Measurements from ENCODE around the gene USP35. TPM values are rescaled to one million over a fixed set of nuclear protein-coding genes. Genes with fewer than 3 reads are reported as not detected.
A peak's percentile ranks its signal among the peaks of the same experiment; 100 is the strongest.

The USP35 gene
- total RNA-seq: 10 to 100 TPM; 10.5 to 16.6 (median 12.1) TPM
- 7.5 TPM for polyA plus RNA-seq
- long read RNA-seq, donor 1, full-length matches to known transcripts: 1 of 9 reads
- long read RNA-seq, donor 1, partial matches to known transcripts: 7 of 9 reads
- long read RNA-seq, donor 1, other reads (novel, unspliced or antisense): 1 of 9 reads
- long read RNA-seq, donor 2, full-length matches to known transcripts: 1 of 4 reads
- long read RNA-seq, donor 2, partial matches to known transcripts: 1 of 4 reads
- long read RNA-seq, donor 2, other reads (novel, unspliced or antisense): 2 of 4 reads
- long read RNA-seq, donor 3, full-length matches to known transcripts: 4 of 12 reads
- long read RNA-seq, donor 3, partial matches to known transcripts: 5 of 12 reads
- long read RNA-seq, donor 3, other reads (novel, unspliced or antisense): 3 of 12 reads
- long read RNA-seq, donor 4, partial matches to known transcripts: 2 of 4 reads
- long read RNA-seq, donor 4, other reads (novel, unspliced or antisense): 2 of 4 reads

DNA sequence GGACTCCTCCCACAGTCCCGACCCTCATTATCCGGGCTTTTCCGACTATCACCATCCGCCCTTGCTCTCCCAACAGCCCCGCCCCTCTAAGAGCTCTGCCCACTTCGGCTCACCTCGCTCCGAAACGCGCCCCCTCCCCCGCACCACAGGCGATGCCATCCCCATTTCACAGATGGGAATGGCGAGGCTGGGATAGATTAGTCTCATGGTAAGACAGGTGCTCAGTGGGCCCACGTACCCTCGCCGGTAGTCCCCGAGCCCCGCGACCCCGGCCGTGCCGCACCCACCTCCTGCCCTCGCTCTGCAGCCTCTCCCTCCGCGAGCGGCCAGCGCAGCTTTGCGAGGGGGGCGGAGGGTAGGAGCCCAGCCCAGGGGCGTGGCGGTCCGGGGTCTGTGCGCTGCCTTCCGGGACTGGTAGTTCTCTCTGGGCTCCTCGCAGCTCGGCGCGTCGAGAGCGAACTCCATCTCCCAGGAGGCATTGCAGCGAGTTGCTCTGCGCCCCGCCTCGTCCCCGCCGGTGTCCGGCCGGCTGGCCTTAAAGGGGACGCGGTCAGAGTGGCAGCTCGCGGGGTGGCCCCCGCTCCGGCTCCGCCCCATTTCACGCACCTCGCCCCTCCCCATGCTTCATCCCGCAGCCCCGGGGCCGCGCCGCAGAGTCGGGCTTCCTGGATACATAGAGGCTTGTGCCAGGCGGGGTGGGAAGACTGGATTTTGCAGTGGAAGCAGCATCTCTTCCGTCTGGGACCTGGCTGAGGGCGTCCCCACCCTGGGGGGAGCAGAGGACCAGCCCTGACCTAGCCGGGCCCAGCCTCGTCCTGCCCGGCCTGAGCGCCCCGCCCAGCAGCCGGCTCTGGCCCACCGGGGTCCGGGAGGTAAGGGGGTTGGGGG lies at the start of gene USP35, which contains the start of gene KCTD21:
TSS of gene USP35 (plus strand) at position 634 of the 888 bp plus-strand sequence. CDS start 7,327 bp downstream, outside the sequence.
TSS of gene KCTD21 (minus strand) at position 341 of the 888 bp plus-strand sequence. CDS start 14,072 bp downstream, outside the sequence.
- WGBS: under 1% methylated on average over 74 of the region's 74 CpGs
- DNase-seq (peak; percentile 98 to 99 (median 99)), ATAC-seq (peak; percentile 97 to 98)
- Histone ChIP-seq H3K9me3 (ENCODE audit: control insufficient read depth, low read length) (no peaks in the 10 kb centered on the region), H3K4me1 (ENCODE audit: control insufficient read depth, insufficient read depth, low read length) (peaks cover 9% of the 10 kb centered on the region), H3K27me3 (ENCODE audit: control insufficient read depth, insufficient read depth) (no peaks in the 10 kb centered on the region), H3K27ac (ENCODE audit: low read length) (peak within 1 kb of the TSS; percentile 90), H3K4me3 (ENCODE audit: low read length) (peak within 1 kb of the TSS; percentile 84)
- intact Hi-C loops (cut with DNase I): no loop called here

- Histone ChIP-seq H3K27ac (ENCODE audit: low read length) (peak within 1 kb of the TSS; percentile 76), H3K4me1 (ENCODE audit: control insufficient read depth, insufficient read depth, low read length) (peaks cover 2% of the 10 kb centered on the region), H3K27me3 (ENCODE audit: control insufficient read depth, insufficient read depth) (no peaks in the 10 kb centered on the region), H3K9me3 (ENCODE audit: control insufficient read depth, low read length) (no peaks in the 10 kb centered on the region), H3K4me3 (ENCODE audit: low read length) (peak within 1 kb of the TSS; percentile 88)
- intact Hi-C loops (cut with DNase I): loop anchor here in 2 of 4 donors (10.0 kb wide), 2 partner anchors 275 to 425 kb away; partner anchors contain the start of gene GAB2 (in 1 of the 2)
- peak; percentile 99 for ATAC-seq
- peak; percentile 96 to 99 (median 99) for DNase-seq
- 3% methylated on average over 52 of the region's 52 CpGs for WGBS
Observed at GRCh38 chr11:78139422-78140391, 49.0 kb upstream of the USP35 start, which contains the start of gene ALG8. Gene ALG8 (minus strand): TSS chr11:78139626. CDS start chr11:78139588, 38 bp downstream.

GRCh38 chr11:78140392-78141077 lies 48.2 kb upstream of the USP35 start:
- intact Hi-C loops (cut with DNase I): loop anchor here in 2 of 4 donors (10.0 kb wide), 2 partner anchors 274 to 424 kb away; partner anchors contain the start of gene GAB2 (in 1 of the 2)
- H3K4me3 ChIP-seq (ENCODE audit: low read length): peak overlapping the region; percentile 88
- ATAC-seq (no peak), DNase-seq (no peak)
- H3K9me3 ChIP-seq (ENCODE audit: control insufficient read depth, low read length): no peaks in the 10 kb centered on the region
- H3K27ac ChIP-seq (ENCODE audit: low read length): no peak overlapping the region
- no peaks in the 10 kb centered on the region for H3K27me3 ChIP-seq (ENCODE audit: control insufficient read depth, insufficient read depth)
- WGBS: 77% methylated on average over 17 of the region's 17 CpGs
- H3K4me1 ChIP-seq (ENCODE audit: control insufficient read depth, insufficient read depth, low read length): peaks cover 2% of the 10 kb centered on the region

- ATAC-seq (no peak), DNase-seq (no peak)
- Histone ChIP-seq H3K27ac (ENCODE audit: low read length) (no peak overlapping the region), H3K27me3 (ENCODE audit: control insufficient read depth, insufficient read depth) (no peaks in the 10 kb centered on the region), H3K4me3 (ENCODE audit: low read length) (no peak overlapping the region), H3K9me3 (ENCODE audit: control insufficient read depth, low read length) (no peaks in the 10 kb centered on the region), H3K4me1 (ENCODE audit: control insufficient read depth, insufficient read depth, low read length) (no peaks in the 10 kb centered on the region)
- intact Hi-C loops (cut with DNase I): loop anchor here in 2 of 4 donors (10.0 kb wide), 2 partner anchors 269 to 419 kb away; partner anchors contain the start of gene GAB2 (in 1 of the 2)
- WGBS: 90% methylated on average over 1 of the region's 1 CpG
Observed at GRCh38 chr11:78145511-78146025, 43.2 kb upstream of the USP35 start.

DNA sequence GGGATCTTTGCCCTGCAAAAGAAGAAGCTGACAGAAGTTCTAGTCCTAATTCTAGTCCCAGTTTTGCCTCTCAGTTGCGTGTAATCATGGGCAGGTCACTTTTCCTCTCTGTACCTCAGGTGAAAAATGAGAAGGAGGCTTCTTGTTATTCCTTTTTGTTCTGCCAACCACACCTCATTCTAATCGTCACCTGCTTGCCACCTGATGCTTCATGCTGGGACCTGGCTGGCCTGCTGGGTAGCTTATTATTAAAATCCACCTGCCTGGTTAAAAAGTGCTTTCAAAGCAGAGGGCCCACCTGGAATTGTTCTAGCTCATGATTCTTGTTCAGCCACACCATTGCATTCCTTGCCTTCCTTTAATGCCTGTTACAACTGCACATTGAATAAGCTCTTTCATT lies 40.9 kb upstream of the USP35 start:
- intact Hi-C loops (cut with DNase I): loop anchor here in 2 of 4 donors (10.0 kb wide), 2 partner anchors 267 to 417 kb away; partner anchors contain the start of gene GAB2 (in 1 of the 2)
- H3K9me3 ChIP-seq (ENCODE audit: control insufficient read depth, low read length): no peaks in the 10 kb centered on the region
- H3K4me3 ChIP-seq (ENCODE audit: low read length): no peak overlapping the region
- H3K4me1 ChIP-seq (ENCODE audit: control insufficient read depth, insufficient read depth, low read length): no peaks in the 10 kb centered on the region
- H3K27me3 ChIP-seq (ENCODE audit: control insufficient read depth, insufficient read depth): no peaks in the 10 kb centered on the region
- DNase-seq (no peak), ATAC-seq (no peak)
- H3K27ac ChIP-seq (ENCODE audit: low read length): no peak overlapping the region
- 91% methylated on average over 2 of the region's 2 CpGs for WGBS

DNA sequence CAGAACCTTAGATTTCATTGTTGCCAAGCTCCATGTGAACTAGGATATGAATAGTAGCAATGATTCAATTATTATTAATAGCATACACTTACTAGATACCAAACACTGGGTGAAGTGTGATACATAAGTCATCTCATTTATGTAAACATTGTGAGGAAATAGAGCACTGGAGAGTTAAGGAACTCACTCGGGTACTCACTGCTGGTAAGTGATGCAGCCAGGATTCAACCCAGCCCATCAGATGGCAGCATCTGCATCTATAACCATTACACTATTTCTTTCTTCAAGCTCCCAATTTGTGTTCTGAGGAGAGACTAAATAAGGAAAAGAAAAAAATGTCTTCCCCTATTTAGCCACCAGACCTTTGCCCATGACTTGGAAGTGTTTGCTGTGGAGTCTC lies 39.1 kb upstream of the USP35 start:
- 4% methylated on average over 1 of the region's 1 CpG for WGBS

GRCh38 chr11:78150346-78150745 lies 38.4 kb upstream of the USP35 start:
- no peak overlapping the region for H3K27ac ChIP-seq (ENCODE audit: low read length)
- no peaks in the 10 kb centered on the region for H3K27me3 ChIP-seq (ENCODE audit: control insufficient read depth, insufficient read depth)
- no peak for DNase-seq
- no peaks in the 10 kb centered on the region for H3K4me1 ChIP-seq (ENCODE audit: control insufficient read depth, insufficient read depth, low read length)
- ATAC-seq: no peak
- H3K4me3 ChIP-seq (ENCODE audit: low read length): no peak overlapping the region
- 94% methylated on average over 4 of the region's 4 CpGs for WGBS
- H3K9me3 ChIP-seq (ENCODE audit: control insufficient read depth, low read length): no peaks in the 10 kb centered on the region
- intact Hi-C loops (cut with DNase I): no loop called here

More for the DNA sequence above, 39.1 kb upstream of the USP35 start:
- intact Hi-C loops (cut with DNase I): loop anchor here in 2 of 4 donors (10.0 kb wide), 2 partner anchors 265 to 415 kb away; partner anchors contain the start of gene GAB2 (in 1 of the 2)
- H3K4me3 ChIP-seq (ENCODE audit: low read length): no peak overlapping the region
- H3K27ac ChIP-seq (ENCODE audit: low read length): no peak overlapping the region
- DNase-seq: peak in 1 of 3 donors; percentile 69
- H3K27me3 ChIP-seq (ENCODE audit: control insufficient read depth, insufficient read depth): no peaks in the 10 kb centered on the region
- no peaks in the 10 kb centered on the region for H3K9me3 ChIP-seq (ENCODE audit: control insufficient read depth, low read length)
- peak; percentile 74 to 75 for ATAC-seq
- H3K4me1 ChIP-seq (ENCODE audit: control insufficient read depth, insufficient read depth, low read length): no peaks in the 10 kb centered on the region

GRCh38 chr11:78150754-78151153 lies 38.0 kb upstream of the USP35 start:
- H3K9me3 ChIP-seq (ENCODE audit: control insufficient read depth, low read length): no peaks in the 10 kb centered on the region
- no peaks in the 10 kb centered on the region for H3K27me3 ChIP-seq (ENCODE audit: control insufficient read depth, insufficient read depth)
- no peak for DNase-seq
- no peak for ATAC-seq
- H3K4me1 ChIP-seq (ENCODE audit: control insufficient read depth, insufficient read depth, low read length): no peaks in the 10 kb centered on the region
- intact Hi-C loops (cut with DNase I): no loop called here
- H3K4me3 ChIP-seq (ENCODE audit: low read length): no peak overlapping the region
- H3K27ac ChIP-seq (ENCODE audit: low read length): no peak overlapping the region

DNA sequence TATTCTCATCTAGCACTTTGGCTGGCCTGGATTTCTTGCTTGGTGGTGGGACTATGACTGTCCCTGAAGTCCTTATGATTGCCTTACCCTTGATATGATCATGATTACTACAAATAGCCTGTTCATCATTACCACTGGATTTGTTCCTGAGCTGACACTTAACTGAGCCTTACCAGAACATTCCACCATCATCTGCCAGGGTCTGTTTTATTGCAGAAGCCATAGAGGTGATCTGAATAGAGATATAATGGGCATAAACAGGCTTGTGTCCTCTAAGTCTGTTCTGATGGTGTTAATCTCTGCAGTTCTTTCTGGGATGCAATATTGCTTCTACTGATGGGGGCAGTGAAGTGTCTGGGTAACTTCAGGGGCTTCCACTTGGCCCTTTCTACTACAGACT lies 36.9 kb upstream of the USP35 start:
- ATAC-seq (no peak), DNase-seq (no peak)
- Histone ChIP-seq H3K27ac (ENCODE audit: low read length) (no peak overlapping the region), H3K4me1 (ENCODE audit: control insufficient read depth, insufficient read depth, low read length) (no peaks in the 10 kb centered on the region), H3K27me3 (ENCODE audit: control insufficient read depth, insufficient read depth) (no peaks in the 10 kb centered on the region), H3K9me3 (ENCODE audit: control insufficient read depth, low read length) (no peaks in the 10 kb centered on the region), H3K4me3 (ENCODE audit: low read length) (no peak overlapping the region)
- intact Hi-C loops (cut with DNase I): no loop called here
